Measurements from ENCODE around the gene COL6A3. TPM values are rescaled to one million over a fixed set of nuclear protein-coding genes. Genes with fewer than 3 reads are reported as not detected.

The COL6A3 gene
- polyA plus RNA-seq, 1 donor (not counting 4 experiments of a cell fraction or from before 2014, with no cell fraction given), result not detected

DNA sequence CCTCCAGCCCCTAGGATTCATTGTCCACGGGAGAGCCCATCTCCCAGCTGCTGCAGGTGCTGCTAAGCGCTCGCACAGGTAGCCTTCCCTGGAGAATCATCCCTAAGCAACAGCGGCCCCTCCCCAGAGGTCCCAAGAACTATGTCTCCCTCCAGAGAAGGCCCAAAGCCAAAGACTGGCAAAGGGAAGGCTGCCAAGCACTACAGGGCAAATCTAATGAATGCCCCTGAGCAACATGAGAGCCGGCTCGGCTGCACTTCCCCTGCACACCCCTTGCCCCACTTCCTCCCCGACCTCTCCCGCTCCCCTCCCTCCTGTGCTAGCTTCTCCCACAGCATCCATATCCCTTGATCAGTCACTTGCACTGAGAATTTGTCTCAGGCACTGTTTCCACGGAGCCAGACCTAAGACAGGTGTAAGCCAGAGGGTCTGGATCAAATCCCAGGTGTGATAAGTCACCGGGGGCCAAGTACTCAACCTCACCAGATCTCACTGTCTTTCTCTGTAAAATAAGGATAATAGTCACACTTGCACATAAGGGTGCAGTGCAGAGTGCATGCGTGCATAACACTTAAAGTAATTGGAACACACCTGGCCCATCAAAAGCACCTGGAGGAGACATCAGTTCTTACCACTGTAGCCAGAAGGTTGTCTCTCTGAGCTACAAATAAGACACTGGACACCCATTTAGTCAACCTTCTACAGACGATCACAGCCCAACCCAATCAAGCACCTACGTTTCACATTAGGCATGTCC, 20.1 kb upstream of the COL6A3 start:
- peak; percentile 51 for FAIRE-seq
- Histone ChIP-seq H3K9me3 (ENCODE audit: control insufficient read depth, low read depth, low read length) (no peaks in the 10 kb centered on the region), H3K4me1 (ENCODE audit: control insufficient read depth, extremely low read depth, insufficient read depth, low read length) (peaks cover 40% of the 10 kb centered on the region), H3K9me1 (ENCODE audit: control insufficient read depth, extremely low read depth, insufficient read depth, low read length) (no peaks in the 10 kb centered on the region), H4K20me1 (ENCODE audit: control insufficient read depth, extremely low read depth, insufficient read depth, low read length) (no peaks in the 10 kb centered on the region), H3K36me3 (ENCODE audit: control insufficient read depth in 2 of 2, extremely low read depth in 1 of 2, insufficient read depth in 2 of 2, low read length in 2 of 2) (no peaks in the 10 kb centered on the region), H3K9ac (ENCODE audit: control insufficient read depth, extremely low read depth, insufficient read depth, low read length) (no peak overlapping the region), H3K4me3 (ENCODE audit: control insufficient read depth in 2 of 3, extremely low read depth in 1 of 3, insufficient read depth in 2 of 3, low read depth in 1 of 3, low read length in 3 of 3) (no peak overlapping the region), H3K4me2 (ENCODE audit: control insufficient read depth, extremely low read depth, insufficient read depth, low read depth, low read length) (no peak overlapping the region), H3K79me2 (ENCODE audit: control insufficient read depth, insufficient read depth, low read length) (no peaks in the 10 kb centered on the region), H3K27ac (ENCODE audit: control insufficient read depth, insufficient read depth, low read length) (no peak overlapping the region), H3K27me3 (ENCODE audit: control insufficient read depth, extremely low read depth, insufficient read depth, low read length) (no peaks in the 10 kb centered on the region), H2AFZ (ENCODE audit: control insufficient read depth, low read length) (no peak overlapping the region)
- TF ChIP-seq EZH2 (IDR thresholded peaks at IDR 0.05; ENCODE audit: low read length), result no peak
- TF ChIP-seq, protein P1, sequence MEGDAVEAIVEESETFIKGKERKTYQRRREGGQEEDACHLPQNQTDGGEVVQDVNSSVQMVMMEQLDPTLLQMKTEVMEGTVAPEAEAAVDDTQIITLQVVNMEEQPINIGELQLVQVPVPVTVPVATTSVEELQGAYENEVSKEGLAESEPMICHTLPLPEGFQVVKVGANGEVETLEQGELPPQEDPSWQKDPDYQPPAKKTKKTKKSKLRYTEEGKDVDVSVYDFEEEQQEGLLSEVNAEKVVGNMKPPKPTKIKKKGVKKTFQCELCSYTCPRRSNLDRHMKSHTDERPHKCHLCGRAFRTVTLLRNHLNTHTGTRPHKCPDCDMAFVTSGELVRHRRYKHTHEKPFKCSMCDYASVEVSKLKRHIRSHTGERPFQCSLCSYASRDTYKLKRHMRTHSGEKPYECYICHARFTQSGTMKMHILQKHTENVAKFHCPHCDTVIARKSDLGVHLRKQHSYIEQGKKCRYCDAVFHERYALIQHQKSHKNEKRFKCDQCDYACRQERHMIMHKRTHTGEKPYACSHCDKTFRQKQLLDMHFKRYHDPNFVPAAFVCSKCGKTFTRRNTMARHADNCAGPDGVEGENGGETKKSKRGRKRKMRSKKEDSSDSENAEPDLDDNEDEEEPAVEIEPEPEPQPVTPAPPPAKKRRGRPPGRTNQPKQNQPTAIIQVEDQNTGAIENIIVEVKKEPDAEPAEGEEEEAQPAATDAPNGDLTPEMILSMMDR (optimal IDR thresholded peaks at IDR 0.05 in 1 of 3, IDR thresholded peaks at IDR 0.05 in 1 of 3, conservative IDR thresholded peaks at IDR 0.05 in 1 of 3; ENCODE audit: extremely low read depth in 1 of 3, insufficient read depth in 2 of 3, low read length in 3 of 3), result no peak
- no peak for DNase-seq (ENCODE audit: low read depth, low spot score)
- dilution Hi-C loops (cut with MboI; ENCODE audit: extremely low pct_ligation_motif_present, low sequenced_read_pairs), result no loop called here

DNA sequence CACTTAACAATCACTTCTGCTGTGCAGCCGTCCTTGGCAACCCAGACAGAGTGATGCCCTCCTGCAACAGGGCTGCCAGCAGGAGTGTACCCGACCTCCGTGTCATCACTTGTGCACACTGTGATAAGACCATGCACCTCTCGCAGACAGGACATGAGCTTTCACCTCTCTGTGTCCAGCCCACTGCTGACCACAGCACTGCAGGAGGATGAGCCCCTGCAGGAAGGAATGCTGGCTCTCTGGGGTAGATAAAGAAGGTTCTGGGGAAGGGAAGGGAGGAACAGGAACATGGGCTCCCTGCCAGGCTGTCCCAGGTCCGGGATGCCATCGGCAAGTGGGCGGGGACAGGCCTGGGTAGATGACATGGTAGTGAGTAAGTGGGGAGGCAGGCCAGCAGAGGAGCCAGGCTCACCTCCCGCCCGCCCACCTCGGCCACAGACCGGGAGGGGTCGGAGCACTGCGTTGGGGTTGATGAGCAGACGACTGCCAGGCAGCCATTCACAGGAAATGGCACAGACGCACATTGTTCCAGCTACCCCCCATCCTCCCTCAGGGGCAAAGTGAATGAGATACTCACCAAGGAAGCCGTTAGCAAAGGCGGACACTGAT, 18.6 kb upstream of the COL6A3 start:
- Histone ChIP-seq H3K9me1 (ENCODE audit: control insufficient read depth, extremely low read depth, insufficient read depth, low read length) (no peaks in the 10 kb centered on the region), H3K36me3 (ENCODE audit: control insufficient read depth in 2 of 2, extremely low read depth in 1 of 2, insufficient read depth in 2 of 2, low read length in 2 of 2) (no peaks in the 10 kb centered on the region), H4K20me1 (ENCODE audit: control insufficient read depth, extremely low read depth, insufficient read depth, low read length) (no peaks in the 10 kb centered on the region), H3K4me1 (ENCODE audit: control insufficient read depth, extremely low read depth, insufficient read depth, low read length) (peaks cover 37% of the 10 kb centered on the region), H3K9me3 (ENCODE audit: control insufficient read depth, low read depth, low read length) (no peaks in the 10 kb centered on the region), H3K27ac (ENCODE audit: control insufficient read depth, insufficient read depth, low read length) (peak overlapping the region; percentile 62), H3K9ac (ENCODE audit: control insufficient read depth, extremely low read depth, insufficient read depth, low read length) (peak overlapping the region; percentile 13), H3K4me2 (ENCODE audit: control insufficient read depth, extremely low read depth, insufficient read depth, low read depth, low read length) (peak overlapping the region; percentile 66), H3K79me2 (ENCODE audit: control insufficient read depth, insufficient read depth, low read length) (no peaks in the 10 kb centered on the region), H3K27me3 (ENCODE audit: control insufficient read depth, extremely low read depth, insufficient read depth, low read length) (no peaks in the 10 kb centered on the region), H2AFZ (ENCODE audit: control insufficient read depth, low read length) (peak overlapping the region; percentile 76), H3K4me3 (ENCODE audit: control insufficient read depth in 2 of 3, extremely low read depth in 1 of 3, insufficient read depth in 2 of 3, low read depth in 1 of 3, low read length in 3 of 3) (peak overlapping the region in 1 of 3 experiments; percentile 36)
- no peak for TF ChIP-seq EZH2 (IDR thresholded peaks at IDR 0.05; ENCODE audit: low read length)
- TF ChIP-seq, protein P1 (optimal IDR thresholded peaks at IDR 0.05 in 1 of 3, IDR thresholded peaks at IDR 0.05 in 1 of 3, conservative IDR thresholded peaks at IDR 0.05 in 1 of 3; ENCODE audit: extremely low read depth in 1 of 3, insufficient read depth in 2 of 3, low read length in 3 of 3), result no peak
- DNase-seq (ENCODE audit: low read depth, low spot score) (peak; percentile 83), FAIRE-seq (peak; percentile 95)
- dilution Hi-C loops (cut with MboI; ENCODE audit: extremely low pct_ligation_motif_present, low sequenced_read_pairs), result no loop called here
